ENCODE results near the gene ACAD9. TPM values are rescaled to one million over a fixed set of nuclear protein-coding genes. Genes with fewer than 3 reads are reported as not detected.

Gene ACAD9
- total RNA-seq, 2 experiments from 2014 or later, result 69.5 to 88.5 TPM

DNA sequence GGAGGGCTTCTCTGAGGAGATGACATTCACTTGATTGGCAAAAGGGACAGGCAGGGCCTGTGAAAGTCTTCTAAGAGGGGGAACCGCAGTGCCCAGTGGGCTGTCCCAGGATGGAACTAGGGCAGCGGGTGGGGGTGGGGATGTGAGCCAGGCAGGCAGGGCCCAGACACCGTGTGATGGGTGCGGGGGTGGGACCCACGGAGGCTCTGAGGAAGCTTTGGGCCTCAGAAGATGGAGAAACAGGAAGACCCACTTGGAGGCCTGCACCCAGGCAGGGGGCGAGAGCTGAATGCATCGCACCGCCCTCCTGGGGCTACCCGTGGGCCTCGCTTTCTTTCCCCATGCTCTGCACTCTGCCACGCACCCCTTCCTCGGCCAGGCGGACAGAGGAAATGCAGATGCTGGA, 32.9 kb upstream of the ACAD9 start:
- BruUV-seq (replicated peaks), result no TSS peak
- no peaks in the 10 kb centered on the region for H4K20me1 ChIP-seq (ENCODE audit: insufficient read depth, low read length)
- ChIA-PET CTCF (ENCODE audit: unreplicated experiment) (no interaction called here), POLR2A (no interaction called here)
- intact Hi-C loops (cut with micrococcal nuclease; ENCODE audit: unreplicated experiment), result loop anchor here (2.0 to 5.0 kb wide), 2 partner anchors 166 to 229 kb away; no protein-coding TSS in a partner anchor
- H3K9me3 ChIP-seq (ENCODE audit: low read length), result no peaks in the 10 kb centered on the region
- no peaks in the 10 kb centered on the region for H3K9me2 ChIP-seq (ENCODE audit: insufficient read depth, low read length)
- H2AFZ ChIP-seq (ENCODE audit: low read length), result peak overlapping the region; percentile 91; the same call in 1 of the 2 replicates
- TF ChIP-seq, protein P1, sequence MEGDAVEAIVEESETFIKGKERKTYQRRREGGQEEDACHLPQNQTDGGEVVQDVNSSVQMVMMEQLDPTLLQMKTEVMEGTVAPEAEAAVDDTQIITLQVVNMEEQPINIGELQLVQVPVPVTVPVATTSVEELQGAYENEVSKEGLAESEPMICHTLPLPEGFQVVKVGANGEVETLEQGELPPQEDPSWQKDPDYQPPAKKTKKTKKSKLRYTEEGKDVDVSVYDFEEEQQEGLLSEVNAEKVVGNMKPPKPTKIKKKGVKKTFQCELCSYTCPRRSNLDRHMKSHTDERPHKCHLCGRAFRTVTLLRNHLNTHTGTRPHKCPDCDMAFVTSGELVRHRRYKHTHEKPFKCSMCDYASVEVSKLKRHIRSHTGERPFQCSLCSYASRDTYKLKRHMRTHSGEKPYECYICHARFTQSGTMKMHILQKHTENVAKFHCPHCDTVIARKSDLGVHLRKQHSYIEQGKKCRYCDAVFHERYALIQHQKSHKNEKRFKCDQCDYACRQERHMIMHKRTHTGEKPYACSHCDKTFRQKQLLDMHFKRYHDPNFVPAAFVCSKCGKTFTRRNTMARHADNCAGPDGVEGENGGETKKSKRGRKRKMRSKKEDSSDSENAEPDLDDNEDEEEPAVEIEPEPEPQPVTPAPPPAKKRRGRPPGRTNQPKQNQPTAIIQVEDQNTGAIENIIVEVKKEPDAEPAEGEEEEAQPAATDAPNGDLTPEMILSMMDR (conservative IDR thresholded peaks at IDR 0.05; ENCODE audit: low read length), result no peak
- no peak for TF ChIP-seq EZH2phosphoT487 (IDR thresholded peaks at IDR 0.05; ENCODE audit: borderline replicate concordance, low read depth, low read length)
- H3K4me1 ChIP-seq (ENCODE audit: insufficient read depth, low read length, poor library complexity, severe bottlenecking), result peaks cover 14% of the 10 kb centered on the region
- DNase-seq (ENCODE audit: low spot score), result no peak
- H3K36me3 ChIP-seq (ENCODE audit: insufficient read depth, low read length), result no peaks in the 10 kb centered on the region
- no peaks in the 10 kb centered on the region for H3K79me2 ChIP-seq (ENCODE audit: insufficient read depth, low read depth, low read length)
- no peak overlapping the region for H3K27ac ChIP-seq (ENCODE audit: low read depth, low read length, poor library complexity, severe bottlenecking)
- no peak overlapping the region for H3K4me3 ChIP-seq (ENCODE audit: low read depth, low read length, poor library complexity, severe bottlenecking)
- peak overlapping the region; percentile 79; the same call in 1 of the 2 replicates for H3K4me2 ChIP-seq (ENCODE audit: low read length)

DNA sequence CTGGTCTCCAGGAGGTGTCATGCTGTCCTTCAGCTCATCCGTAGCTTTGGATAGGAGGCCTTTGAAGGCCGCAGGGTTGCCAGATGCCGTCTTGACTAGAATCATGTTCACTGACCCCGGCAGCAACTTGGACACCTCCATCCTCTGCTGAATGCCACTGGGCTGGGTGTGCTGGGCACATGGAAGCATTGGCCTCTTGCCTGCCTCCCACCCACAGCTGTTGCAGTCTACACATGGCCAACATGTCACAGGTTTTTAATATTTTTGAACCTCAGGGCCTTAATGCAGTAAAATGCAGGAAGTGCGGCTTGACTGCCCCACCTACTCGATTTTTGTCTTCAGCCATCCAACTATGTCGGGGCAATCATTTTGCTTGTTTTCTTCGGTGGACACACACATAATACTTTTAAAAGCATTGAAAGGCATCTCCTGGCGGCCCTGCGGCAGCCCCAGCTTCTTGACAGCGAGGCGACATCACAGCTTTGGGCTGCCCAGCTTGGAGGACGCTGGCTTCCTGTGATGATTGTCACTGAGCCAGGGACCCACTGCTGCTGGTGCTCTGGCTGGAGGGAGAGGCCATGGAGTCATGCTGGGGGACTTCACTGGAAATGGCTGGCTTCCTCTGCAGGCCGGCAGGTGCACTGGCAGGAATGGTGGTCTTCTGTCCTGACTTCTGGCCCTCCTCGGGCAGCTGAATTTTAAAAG, 31.6 kb upstream of the ACAD9 start:
- Histone ChIP-seq H2AFZ (ENCODE audit: low read length) (no peak overlapping the region), H3K36me3 (ENCODE audit: insufficient read depth, low read length) (no peaks in the 10 kb centered on the region), H3K79me2 (ENCODE audit: insufficient read depth, low read depth, low read length) (no peaks in the 10 kb centered on the region), H3K4me2 (ENCODE audit: low read length) (no peak overlapping the region), H3K9me3 (ENCODE audit: low read length) (no peaks in the 10 kb centered on the region), H3K9me2 (ENCODE audit: insufficient read depth, low read length) (no peaks in the 10 kb centered on the region), H3K27ac (ENCODE audit: low read depth, low read length, poor library complexity, severe bottlenecking) (no peak overlapping the region), H4K20me1 (ENCODE audit: insufficient read depth, low read length) (no peaks in the 10 kb centered on the region), H3K4me3 (ENCODE audit: low read depth, low read length, poor library complexity, severe bottlenecking) (no peak overlapping the region), H3K4me1 (ENCODE audit: insufficient read depth, low read length, poor library complexity, severe bottlenecking) (peaks cover 14% of the 10 kb centered on the region)
- ChIA-PET CTCF (ENCODE audit: unreplicated experiment) (no interaction called here), POLR2A (interaction anchor here (0.7 kb wide), 1 partner anchor 226 kb away, joined by 5 read pairs; no protein-coding TSS in a partner anchor)
- no peak for DNase-seq (ENCODE audit: low spot score)
- intact Hi-C loops (cut with micrococcal nuclease; ENCODE audit: unreplicated experiment), result loop anchor here (2.0 to 5.0 kb wide), 2 partner anchors 167 to 231 kb away; no protein-coding TSS in a partner anchor
- no peak for TF ChIP-seq EZH2phosphoT487 (IDR thresholded peaks at IDR 0.05; ENCODE audit: borderline replicate concordance, low read depth, low read length)
- TF ChIP-seq, protein P1 (conservative IDR thresholded peaks at IDR 0.05; ENCODE audit: low read length), result no peak
- no TSS peak for BruUV-seq (replicated peaks)

DNA sequence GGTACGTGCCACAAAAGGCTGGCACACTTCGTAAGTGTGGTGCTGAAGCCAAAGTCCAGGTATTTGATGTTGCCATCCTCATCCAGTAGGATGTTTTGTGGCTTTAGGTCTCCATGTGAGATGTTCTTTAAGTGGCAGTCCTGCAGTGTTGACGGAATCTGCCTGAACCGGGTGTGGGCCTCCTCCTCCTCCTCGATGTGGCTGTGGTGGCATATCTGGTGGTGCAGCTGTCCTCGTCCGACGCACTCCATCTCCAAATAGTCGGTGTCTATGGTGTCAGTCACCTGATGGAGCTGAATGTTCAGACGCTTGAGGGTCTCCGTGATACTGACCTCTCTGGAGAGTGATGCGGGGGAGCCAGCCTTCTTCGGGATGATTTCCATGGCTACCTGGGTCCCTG, 30.5 kb upstream of the ACAD9 start:
- no peaks in the 10 kb centered on the region for H4K20me1 ChIP-seq (ENCODE audit: insufficient read depth, low read length)
- intact Hi-C loops (cut with micrococcal nuclease; ENCODE audit: unreplicated experiment), result loop anchor here (5.0 kb wide), 1 partner anchor 232 kb away; no protein-coding TSS in a partner anchor
- H3K27ac ChIP-seq (ENCODE audit: low read depth, low read length, poor library complexity, severe bottlenecking), result no peak overlapping the region
- H2AFZ ChIP-seq (ENCODE audit: low read length), result no peak overlapping the region
- H3K9me3 ChIP-seq (ENCODE audit: low read length), result peaks cover 2% of the 10 kb centered on the region; the same call in 1 of the 2 replicates
- DNase-seq (ENCODE audit: low spot score), result no peak
- peaks cover 14% of the 10 kb centered on the region for H3K4me1 ChIP-seq (ENCODE audit: insufficient read depth, low read length, poor library complexity, severe bottlenecking)
- H3K4me3 ChIP-seq (ENCODE audit: low read depth, low read length, poor library complexity, severe bottlenecking), result no peak overlapping the region
- no TSS peak for BruUV-seq (replicated peaks)
- CTCF ChIA-PET (ENCODE audit: unreplicated experiment), result no interaction called here
- POLR2A ChIA-PET, result no interaction called here
- TF ChIP-seq EZH2phosphoT487 (IDR thresholded peaks at IDR 0.05; ENCODE audit: borderline replicate concordance, low read depth, low read length), result no peak
- TF ChIP-seq, protein P1 (conservative IDR thresholded peaks at IDR 0.05; ENCODE audit: low read length), result no peak
- H3K4me2 ChIP-seq (ENCODE audit: low read length), result no peak overlapping the region
- no peaks in the 10 kb centered on the region for H3K79me2 ChIP-seq (ENCODE audit: insufficient read depth, low read depth, low read length)
- H3K9me2 ChIP-seq (ENCODE audit: insufficient read depth, low read length), result no peaks in the 10 kb centered on the region
- H3K36me3 ChIP-seq (ENCODE audit: insufficient read depth, low read length), result no peaks in the 10 kb centered on the region

All from OCI-LY7 (cell line).